AG04450 (cell line): ENCODE data around the gene FHL1. TPM values are rescaled to one million over a fixed set of nuclear protein-coding genes. Genes with fewer than 3 reads are reported as not detected.
A peak's percentile ranks its signal among the peaks of the same experiment; 100 is the strongest.

Experiments used
- CTCF ChIA-PET: fragments of 300-600, 350-600 bp; formaldehyde crosslinking; extraction: SDS; loops from one replicate; lab custom pipeline; 2022; ENCODE audit warnings: antibody characterized with exemption, inconsistent platforms; lab: Charles Lee
- POLR2A ChIA-PET: fragments of 350-600 bp; formaldehyde crosslinking; extraction: SDS; loops from one replicate; lab custom pipeline; 2021; ENCODE audit warnings: antibody characterized with exemption, inconsistent platforms; lab: Yijun Ruan, JAX
- DNase-seq: peaks from one replicate; pipeline ENCODE4 v3.0.0-alpha.2; 2011; ENCODE audit warnings: low read depth, low spot score
- H3K27ac ChIP-seq: one replicate; pipeline ENCODE4 v1.5.1; 2012; ENCODE audit warnings: low read depth, low read length, control low read depth
- H3K27me3 ChIP-seq: one replicate; pipeline ENCODE4 v1.6.0; 2012; ENCODE audit warnings: low read length; ENCODE audit not compliant: control insufficient read depth, insufficient read depth
- H3K4me3 ChIP-seq: 2 replicates; pipeline ENCODE4 v1.5.1; 2011; ENCODE audit warnings: mild to moderate bottlenecking, low read depth, low read length, control low read depth
- H3K9me3 ChIP-seq: 2 replicates; pipeline ENCODE4 v1.5.1; 2012; ENCODE audit warnings: low read length; ENCODE audit not compliant: control insufficient read depth, insufficient read depth
- polyA plus RNA-seq: library from polyadenylated mRNA; depleted of rRNA; stranded (reverse); fragments of >200 nt; gene quantifications from 2 replicates; pipeline ENCODE4 v1.2.3, GENCODE V29; 2011
- TF ChIP-seq, protein P1 (sequence below): IDR thresholded peaks from 2 replicates; pipeline ENCODE4 v1.5.1; 2011; ENCODE audit warnings: low read depth, low read length, control low read depth, inconsistent platforms

FHL1 gene
- polyA plus RNA-seq, 1 experiment = 158 TPM

DNA sequence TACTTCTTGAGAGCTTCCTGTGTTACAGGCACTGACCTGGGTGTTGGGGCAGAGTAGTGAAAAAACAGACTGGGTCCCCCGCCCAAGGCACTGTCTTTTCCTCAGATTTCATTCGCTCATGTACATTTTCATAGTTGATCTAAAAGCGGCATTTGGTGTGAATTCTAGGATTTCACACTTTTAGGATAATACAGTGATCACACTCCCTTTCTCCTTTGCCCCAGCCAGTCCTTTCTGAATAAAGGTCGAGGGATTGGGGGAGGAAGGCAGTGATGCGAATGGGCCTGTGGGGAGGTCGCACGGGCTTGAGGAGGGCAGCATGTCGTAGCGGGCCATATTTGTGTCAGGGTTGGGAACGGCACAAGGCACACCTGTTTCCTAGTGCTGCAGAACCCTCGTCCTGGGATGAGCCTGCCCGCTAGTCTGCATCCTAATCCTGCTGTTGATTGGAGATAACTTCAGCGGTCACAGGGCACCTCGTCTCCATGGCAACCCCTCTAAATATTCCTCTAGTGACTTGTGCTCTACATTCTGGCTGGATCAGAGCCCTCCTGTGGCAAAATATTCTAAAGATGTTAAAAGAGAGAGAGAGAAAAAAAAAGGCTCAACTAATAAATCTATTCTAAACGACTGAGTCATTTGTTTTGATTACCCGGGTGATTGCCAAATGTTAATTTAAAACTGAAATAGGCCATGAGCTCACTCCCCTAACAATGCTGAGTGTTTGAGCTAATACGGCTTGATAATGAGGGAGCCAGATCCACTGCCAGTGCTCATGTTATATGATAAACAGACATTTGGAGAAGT lies 21.8 kb downstream of the FHL1 start:
- ChIA-PET POLR2A (interaction anchor here (0.8 to 1.2 kb wide), 4 partner anchors 16 to 402 kb away, joined by 3 to 7 read pairs (median 4); no protein-coding TSS in a partner anchor), CTCF (interaction anchor here (0.7 to 2.5 kb wide), 3 partner anchors 40 to 141 kb away, joined by 4 to 10 read pairs (median 7); no protein-coding TSS in a partner anchor)
- H3K9me3 ChIP-seq = no peaks in the 10 kb centered on the region
- TF ChIP-seq, protein P1, sequence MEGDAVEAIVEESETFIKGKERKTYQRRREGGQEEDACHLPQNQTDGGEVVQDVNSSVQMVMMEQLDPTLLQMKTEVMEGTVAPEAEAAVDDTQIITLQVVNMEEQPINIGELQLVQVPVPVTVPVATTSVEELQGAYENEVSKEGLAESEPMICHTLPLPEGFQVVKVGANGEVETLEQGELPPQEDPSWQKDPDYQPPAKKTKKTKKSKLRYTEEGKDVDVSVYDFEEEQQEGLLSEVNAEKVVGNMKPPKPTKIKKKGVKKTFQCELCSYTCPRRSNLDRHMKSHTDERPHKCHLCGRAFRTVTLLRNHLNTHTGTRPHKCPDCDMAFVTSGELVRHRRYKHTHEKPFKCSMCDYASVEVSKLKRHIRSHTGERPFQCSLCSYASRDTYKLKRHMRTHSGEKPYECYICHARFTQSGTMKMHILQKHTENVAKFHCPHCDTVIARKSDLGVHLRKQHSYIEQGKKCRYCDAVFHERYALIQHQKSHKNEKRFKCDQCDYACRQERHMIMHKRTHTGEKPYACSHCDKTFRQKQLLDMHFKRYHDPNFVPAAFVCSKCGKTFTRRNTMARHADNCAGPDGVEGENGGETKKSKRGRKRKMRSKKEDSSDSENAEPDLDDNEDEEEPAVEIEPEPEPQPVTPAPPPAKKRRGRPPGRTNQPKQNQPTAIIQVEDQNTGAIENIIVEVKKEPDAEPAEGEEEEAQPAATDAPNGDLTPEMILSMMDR = 0 out of 2 replicates have a peak, but pooled peaks have one; percentile 5
- H3K4me3 ChIP-seq = no peak overlapping the region
- peak; percentile 90 for DNase-seq
- H3K27me3 ChIP-seq = no peaks in the 10 kb centered on the region
- peak overlapping the region; percentile 81 for H3K27ac ChIP-seq

DNA sequence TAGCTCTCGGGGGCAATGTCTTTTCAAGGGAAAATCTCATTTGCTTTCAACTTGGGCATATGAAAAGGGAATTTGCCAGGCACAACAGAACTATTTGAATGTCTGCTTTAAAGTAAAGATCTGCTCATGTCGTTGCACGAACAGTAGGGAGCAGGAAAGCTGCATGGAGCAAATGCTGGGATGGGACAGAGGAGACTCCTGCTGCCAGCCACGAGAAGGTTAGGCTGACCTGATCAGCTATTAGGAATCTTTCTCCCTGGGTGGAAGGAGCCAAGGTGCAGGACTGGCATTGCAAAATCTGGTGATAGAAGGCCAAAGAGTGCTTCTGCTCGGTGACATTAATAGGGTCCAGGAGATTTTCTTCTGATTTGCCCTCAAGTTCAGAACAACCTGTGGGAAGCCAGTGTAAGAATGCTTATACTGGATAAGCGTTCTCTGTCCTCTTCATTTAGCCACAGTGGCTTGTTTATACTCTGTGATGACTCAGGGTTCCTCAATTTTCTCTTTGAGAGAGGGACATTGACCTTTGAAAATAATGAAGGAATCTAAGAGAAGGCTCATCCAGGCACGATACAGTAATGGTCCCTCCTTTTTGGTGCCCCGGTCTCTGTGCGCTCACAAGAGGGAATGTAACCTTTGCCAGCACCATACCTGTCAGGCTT lies 22.9 kb downstream of the FHL1 start:
- Histone ChIP-seq H3K27me3 (no peaks in the 10 kb centered on the region), H3K27ac (peak overlapping the region; percentile 75), H3K9me3 (no peaks in the 10 kb centered on the region), H3K4me3 (peak overlapping the region; percentile 13; the same call in 1 of the 2 replicates)
- DNase-seq = no peak
- ChIA-PET POLR2A (interaction anchor here (0.8 to 1.2 kb wide), 4 partner anchors 13 to 400 kb away, joined by 3 to 7 read pairs (median 3); no protein-coding TSS in a partner anchor), CTCF (interaction anchor here (1.1 to 2.5 kb wide), 3 partner anchors 39 to 142 kb away, joined by 4 to 10 read pairs (median 7); no protein-coding TSS in a partner anchor)
- TF ChIP-seq, protein P1 = peak; percentile 27; the same call in 1 of the 2 replicates

DNA sequence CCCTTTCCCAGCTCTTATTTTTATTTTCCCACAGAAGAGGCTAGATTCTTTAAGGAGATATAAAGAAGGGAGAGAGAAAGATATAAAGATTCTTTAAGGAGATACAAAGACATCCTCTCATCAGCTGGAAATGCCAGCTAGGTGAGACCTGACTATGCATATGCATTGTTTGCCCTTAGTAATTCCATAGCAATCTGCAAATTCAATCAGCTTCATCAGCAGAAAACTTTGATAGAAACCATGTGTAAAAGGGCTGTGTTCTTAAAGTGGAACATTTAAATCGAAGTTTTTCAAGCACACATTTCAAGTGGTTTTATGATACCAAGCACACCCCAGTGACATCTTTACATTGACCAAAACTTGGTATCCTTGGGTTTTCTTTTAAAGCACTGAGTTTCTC lies 24.1 kb downstream of the FHL1 start:
- no peak for DNase-seq
- Histone ChIP-seq H3K27ac (no peak overlapping the region), H3K9me3 (no peaks in the 10 kb centered on the region), H3K4me3 (no peak overlapping the region), H3K27me3 (no peaks in the 10 kb centered on the region)
- TF ChIP-seq, protein P1 = no peak
- ChIA-PET CTCF (interaction anchor here (1.1 to 2.5 kb wide), 2 partner anchors 38 to 96 kb away, joined by 4 to 10 read pairs; no protein-coding TSS in a partner anchor), POLR2A (no interaction called here)

DNA sequence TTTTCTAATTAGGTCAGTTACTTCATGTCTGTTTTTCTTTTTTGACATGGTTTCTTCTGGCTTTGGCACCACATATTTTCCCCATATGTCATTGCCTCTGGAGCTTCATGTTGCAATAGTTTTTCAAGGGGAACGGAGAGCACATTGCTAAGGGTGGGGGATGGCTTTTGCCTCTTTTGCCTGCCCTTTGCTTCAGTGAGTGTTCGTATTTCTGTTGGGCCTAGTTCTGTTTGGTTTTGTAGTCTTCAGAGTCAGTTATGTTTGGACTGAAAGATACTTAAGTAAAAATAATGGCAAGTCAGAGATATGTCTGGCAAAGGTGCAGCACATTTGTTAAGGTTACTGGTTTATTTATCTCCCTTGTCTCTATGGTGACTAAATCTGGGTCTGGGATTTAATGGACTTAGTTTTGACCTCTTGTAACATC lies 29.1 kb downstream of the FHL1 start:
- Histone ChIP-seq H3K4me3 (no peak overlapping the region), H3K27me3 (no peaks in the 10 kb centered on the region), H3K9me3 (no peaks in the 10 kb centered on the region), H3K27ac (peak overlapping the region; percentile 75)
- TF ChIP-seq, protein P1 = no peak
- peak; percentile 81 for DNase-seq
- ChIA-PET CTCF (interaction anchor here (0.7 to 2.2 kb wide), 2 partner anchors 13 to 33 kb away, joined by 3 to 7 read pairs; no protein-coding TSS in a partner anchor), POLR2A (interaction anchor here (0.6 to 1.1 kb wide), 4 partner anchors 9 to 274 kb away, joined by 3 to 5 read pairs (median 3); no protein-coding TSS in a partner anchor)
